SK-N-SH treated with all-trans-retinoic acid at 6 μM for 48 hours (cell line): Measurements from ENCODE around the gene AP2M1.

Source experiments
- ATAC-seq: fragments of 200-7000 bp; cut with Tn5 transposase; 3 replicates; pipeline ENCODE4 v1.9.1; 2020; ENCODE audit warnings: mild to moderate bottlenecking, moderate library complexity
- ARNTL ChIP-seq: fragments of 450-650 bp; formaldehyde crosslinking; IDR thresholded peaks from 2 replicates; pipeline ENCODE4 v1.5.0; 2020; ENCODE audit warnings: low read depth, mild to moderate bottlenecking, moderate library complexity, borderline replicate concordance
- BACH2 ChIP-seq: fragments of 250-450 bp; sonication (Bioruptor Pico); IDR thresholded peaks from 2 replicates; pipeline ENCODE4 v1.9.0; 2021; ENCODE audit warnings: mild to moderate bottlenecking, borderline replicate concordance
- CSDC2 ChIP-seq: fragments of 250-450 bp; sonication (Bioruptor Pico); IDR thresholded peaks from 2 replicates; pipeline ENCODE4 v1.5.0; 2020; ENCODE audit warnings: mild to moderate bottlenecking, moderate library complexity
- CSRNP3 ChIP-seq: fragments of 250-450 bp; sonication (Bioruptor Pico); IDR thresholded peaks from 2 replicates; pipeline ENCODE4 v1.5.1; 2021; ENCODE audit warnings: mild to moderate bottlenecking, moderate library complexity
- ESRRG ChIP-seq: fragments of 250-450 bp; sonication (Bioruptor Pico); IDR thresholded peaks from 2 replicates; pipeline ENCODE4 v1.6.1; 2021; ENCODE audit warnings: mild to moderate bottlenecking
- GLIS3 ChIP-seq: fragments of 250-450 bp; sonication (Bioruptor Pico); IDR thresholded peaks from 2 replicates; pipeline ENCODE4 v1.5.0; 2020; ENCODE audit warnings: mild to moderate bottlenecking, moderate library complexity
- ISL1 ChIP-seq: fragments of 250-450 bp; sonication (Bioruptor Pico); IDR thresholded peaks from 2 replicates; pipeline ENCODE4 v2.1.2; 2022; ENCODE audit warnings: mild to moderate bottlenecking, moderate library complexity
- OSR1 ChIP-seq: fragments of 250-450 bp; sonication (Bioruptor Pico); IDR thresholded peaks from 2 replicates; pipeline ENCODE4 v1.8.0; 2022; ENCODE audit warnings: moderate library complexity, mild to moderate bottlenecking, inconsistent platforms
- PATZ1 ChIP-seq: fragments of 250-450 bp; sonication (Bioruptor Pico); IDR thresholded peaks from 2 replicates; pipeline ENCODE4 v1.8.0; 2020; ENCODE audit warnings: mild to moderate bottlenecking, moderate library complexity, borderline replicate concordance
- POU6F1 ChIP-seq: fragments of 250-450 bp; sonication (Bioruptor Pico); IDR thresholded peaks from 2 replicates; pipeline ENCODE4 v1.8.0; 2021; ENCODE audit warnings: low read depth, mild to moderate bottlenecking, moderate library complexity, borderline replicate concordance
- PPARA ChIP-seq: fragments of 250-450 bp; sonication (Bioruptor Pico); IDR thresholded peaks from 2 replicates; pipeline ENCODE4 v1.5.0; 2020; ENCODE audit warnings: mild to moderate bottlenecking, borderline replicate concordance
- RARB ChIP-seq: fragments of 250-450 bp; sonication (Bioruptor Pico); IDR thresholded peaks from 2 replicates; pipeline ENCODE4 v1.8.0; 2021; ENCODE audit warnings: mild to moderate bottlenecking, moderate library complexity
- SNAI2 ChIP-seq: fragments of 250-450 bp; sonication (Bioruptor Pico); IDR thresholded peaks from 2 replicates; pipeline ENCODE4 v1.5.0; 2020; ENCODE audit warnings: mild to moderate bottlenecking, moderate library complexity
- TCF4 ChIP-seq: fragments of 250-450 bp; sonication (Bioruptor Pico); IDR thresholded peaks from 2 replicates; pipeline ENCODE4 v1.8.0; 2021; ENCODE audit warnings: mild to moderate bottlenecking, moderate library complexity, borderline replicate concordance
- TOX ChIP-seq: fragments of 250-450 bp; sonication (Bioruptor Pico); IDR thresholded peaks from 2 replicates; pipeline ENCODE4 v1.8.0; 2021; ENCODE audit warnings: mild to moderate bottlenecking, moderate library complexity, borderline replicate concordance
- ZC3H10 ChIP-seq: fragments of 250-450 bp; sonication (Bioruptor Pico); IDR thresholded peaks from 2 replicates; pipeline ENCODE4 v1.5.1; 2021; ENCODE audit warnings: mild to moderate bottlenecking, moderate library complexity
- ZFP3 ChIP-seq: fragments of 250-450 bp; sonication (Bioruptor Pico); IDR thresholded peaks from 2 replicates; pipeline ENCODE4 v1.5.0; 2020; ENCODE audit warnings: mild to moderate bottlenecking, moderate library complexity
- ZFP30 ChIP-seq: fragments of 450-650 bp; formaldehyde crosslinking; IDR thresholded peaks from 2 replicates; pipeline ENCODE4 v1.5.0; 2022; ENCODE audit warnings: mild to moderate bottlenecking, moderate library complexity
- ZNF70 ChIP-seq: fragments of 450-650 bp; formaldehyde crosslinking; IDR thresholded peaks from 2 replicates; pipeline ENCODE4 v1.5.0; 2020; ENCODE audit warnings: mild to moderate bottlenecking, moderate library complexity
- ZNF8 ChIP-seq: fragments of 450-650 bp; formaldehyde crosslinking; IDR thresholded peaks from 2 replicates; pipeline ENCODE4 v1.5.0; 2020; ENCODE audit warnings: mild to moderate bottlenecking, moderate library complexity
- TF ChIP-seq, protein P1 (sequence below): fragments of 250-450 bp; sonication (Bioruptor Pico); IDR thresholded peaks from 2 replicates; pipeline ENCODE4 v1.5.1; 2020; ENCODE audit warnings: low read depth, mild to moderate bottlenecking, moderate library complexity

AP2M1 gene

GRCh38 chr3:184140436-184140835 lies 34.2 kb upstream of the AP2M1 start:
- TF ChIP-seq, protein P1, sequence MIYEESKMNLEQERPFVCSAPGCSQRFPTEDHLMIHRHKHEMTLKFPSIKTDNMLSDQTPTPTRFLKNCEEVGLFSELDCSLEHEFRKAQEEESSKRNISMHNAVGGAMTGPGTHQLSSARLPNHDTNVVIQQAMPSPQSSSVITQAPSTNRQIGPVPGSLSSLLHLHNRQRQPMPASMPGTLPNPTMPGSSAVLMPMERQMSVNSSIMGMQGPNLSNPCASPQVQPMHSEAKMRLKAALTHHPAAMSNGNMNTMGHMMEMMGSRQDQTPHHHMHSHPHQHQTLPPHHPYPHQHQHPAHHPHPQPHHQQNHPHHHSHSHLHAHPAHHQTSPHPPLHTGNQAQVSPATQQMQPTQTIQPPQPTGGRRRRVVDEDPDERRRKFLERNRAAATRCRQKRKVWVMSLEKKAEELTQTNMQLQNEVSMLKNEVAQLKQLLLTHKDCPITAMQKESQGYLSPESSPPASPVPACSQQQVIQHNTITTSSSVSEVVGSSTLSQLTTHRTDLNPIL, result no peak
- no peak for TF ChIP-seq GLIS3
- TF ChIP-seq ZC3H10 (CRISPR knock-in tag), result no peak
- no peak for TF ChIP-seq ZNF8 (CRISPR knock-in tag)
- no peak for TF ChIP-seq BACH2
- TF ChIP-seq TCF4 (CRISPR knock-in tag), result no peak
- TF ChIP-seq, all 23 proteins: peak for 0
- ATAC-seq, result no peak

DNA sequence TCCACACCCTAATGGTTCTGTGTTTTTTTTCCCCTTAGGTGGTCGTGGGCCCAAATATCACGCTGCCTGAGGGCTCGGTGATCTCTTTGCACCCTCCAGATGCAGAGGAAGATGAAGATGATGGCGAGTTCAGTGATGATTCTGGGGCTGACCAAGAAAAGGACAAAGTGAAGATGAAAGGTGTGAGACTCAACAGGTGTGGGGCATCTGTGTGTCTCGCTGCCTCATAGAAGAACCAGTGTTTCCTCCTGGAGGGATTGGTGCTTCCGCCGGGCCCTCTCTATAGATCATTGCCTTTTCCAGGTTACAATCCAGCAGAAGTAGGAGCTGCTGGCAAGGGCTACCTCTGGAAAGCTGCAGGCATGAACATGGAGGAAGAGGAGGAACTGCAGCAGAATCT lies 32.5 kb upstream of the AP2M1 start:
- no peak for TF ChIP-seq GLIS3
- TF ChIP-seq CSRNP3, result no peak
- no peak for TF ChIP-seq PPARA (CRISPR knock-in tag)
- TF ChIP-seq ZC3H10 (CRISPR knock-in tag), result no peak
- no peak for TF ChIP-seq CSDC2 (CRISPR knock-in tag)
- no peak for TF ChIP-seq ZNF70 (CRISPR knock-in tag)
- TF ChIP-seq POU6F1 (CRISPR knock-in tag), result no peak
- no peak for TF ChIP-seq OSR1 (CRISPR knock-in tag)
- TF ChIP-seq ISL1 (CRISPR knock-in tag), result no peak
- TF ChIP-seq ZFP30 (CRISPR knock-in tag), result no peak
- no peak for TF ChIP-seq TOX (CRISPR knock-in tag)
- TF ChIP-seq ARNTL (CRISPR knock-in tag), result no peak
- no peak for TF ChIP-seq RARB (CRISPR knock-in tag)
- TF ChIP-seq PATZ1 (CRISPR knock-in tag), result no peak
- TF ChIP-seq, protein P1, result no peak
- TF ChIP-seq SNAI2 (CRISPR knock-in tag), result no peak
- ATAC-seq, result no peak

DNA sequence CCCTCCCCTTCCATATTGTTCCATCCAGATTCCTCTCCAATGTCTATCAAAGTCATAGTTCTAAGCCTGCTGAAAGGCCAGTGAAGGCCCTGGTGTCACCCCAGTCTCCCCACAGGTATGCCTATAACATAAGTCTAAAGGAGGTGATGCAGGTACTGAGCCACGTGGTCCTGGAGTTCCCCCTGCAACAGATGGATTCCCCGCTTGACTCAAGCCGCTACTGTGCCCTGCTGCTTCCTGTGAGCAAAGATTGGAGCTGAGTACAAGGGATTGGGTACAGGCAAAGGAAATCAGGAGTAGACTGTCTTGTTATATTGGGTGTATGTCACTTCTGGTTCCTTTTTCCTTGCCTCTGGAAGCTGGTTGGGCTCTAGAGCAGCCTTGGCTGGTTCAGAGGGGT lies 31.3 kb upstream of the AP2M1 start:
- ATAC-seq, result no peak
- no peak for TF ChIP-seq BACH2
- TF ChIP-seq ZFP30 (CRISPR knock-in tag), result no peak
- TF ChIP-seq ESRRG (CRISPR knock-in tag), result no peak
- TF ChIP-seq, protein P1, result no peak
- TF ChIP-seq ZFP3, result no peak
- no peak for TF ChIP-seq ZNF70 (CRISPR knock-in tag)
- no peak for TF ChIP-seq ARNTL (CRISPR knock-in tag)
- no peak for TF ChIP-seq OSR1 (CRISPR knock-in tag)
- TF ChIP-seq, all 23 proteins: peak for 0

DNA sequence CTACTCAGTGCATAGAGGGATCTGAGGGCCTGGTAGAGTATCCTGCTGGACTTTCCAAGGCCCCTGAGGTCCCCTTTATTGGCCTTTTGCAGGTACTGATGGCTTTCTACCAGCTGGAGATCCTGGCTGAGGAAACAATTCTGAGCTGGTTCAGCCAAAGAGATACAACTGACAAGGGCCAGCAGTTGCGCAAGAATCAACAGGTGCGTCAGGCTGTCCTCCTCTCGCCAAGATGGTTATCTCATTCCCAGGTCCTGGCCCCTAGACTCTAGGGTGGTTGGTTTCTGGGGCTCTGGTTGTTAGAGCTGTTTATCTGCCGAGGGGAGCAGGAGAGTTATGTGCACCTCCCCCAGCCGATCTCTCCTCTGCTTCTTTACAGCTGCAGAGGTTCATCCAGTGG lies 30.1 kb upstream of the AP2M1 start:
- ATAC-seq, result no peak
- no peak for TF ChIP-seq TOX (CRISPR knock-in tag)
- no peak for TF ChIP-seq ZNF8 (CRISPR knock-in tag)
- no peak for TF ChIP-seq PATZ1 (CRISPR knock-in tag)
- no peak for TF ChIP-seq SNAI2 (CRISPR knock-in tag)
- TF ChIP-seq OSR1 (CRISPR knock-in tag), result no peak
- no peak for TF ChIP-seq PPARA (CRISPR knock-in tag)
- no peak for TF ChIP-seq CSRNP3
- TF ChIP-seq ZNF70 (CRISPR knock-in tag), result no peak
